Embryonic facial prominence (tissue), 1 donor: ENCODE results near the gene DUSP22.

Source experiments
- DNase-seq: peaks from one replicate; pipeline ENCODE4 v3.0.0-alpha.2; 2016; ENCODE audit errors: extremely low spot score

The DUSP22 gene

DNA sequence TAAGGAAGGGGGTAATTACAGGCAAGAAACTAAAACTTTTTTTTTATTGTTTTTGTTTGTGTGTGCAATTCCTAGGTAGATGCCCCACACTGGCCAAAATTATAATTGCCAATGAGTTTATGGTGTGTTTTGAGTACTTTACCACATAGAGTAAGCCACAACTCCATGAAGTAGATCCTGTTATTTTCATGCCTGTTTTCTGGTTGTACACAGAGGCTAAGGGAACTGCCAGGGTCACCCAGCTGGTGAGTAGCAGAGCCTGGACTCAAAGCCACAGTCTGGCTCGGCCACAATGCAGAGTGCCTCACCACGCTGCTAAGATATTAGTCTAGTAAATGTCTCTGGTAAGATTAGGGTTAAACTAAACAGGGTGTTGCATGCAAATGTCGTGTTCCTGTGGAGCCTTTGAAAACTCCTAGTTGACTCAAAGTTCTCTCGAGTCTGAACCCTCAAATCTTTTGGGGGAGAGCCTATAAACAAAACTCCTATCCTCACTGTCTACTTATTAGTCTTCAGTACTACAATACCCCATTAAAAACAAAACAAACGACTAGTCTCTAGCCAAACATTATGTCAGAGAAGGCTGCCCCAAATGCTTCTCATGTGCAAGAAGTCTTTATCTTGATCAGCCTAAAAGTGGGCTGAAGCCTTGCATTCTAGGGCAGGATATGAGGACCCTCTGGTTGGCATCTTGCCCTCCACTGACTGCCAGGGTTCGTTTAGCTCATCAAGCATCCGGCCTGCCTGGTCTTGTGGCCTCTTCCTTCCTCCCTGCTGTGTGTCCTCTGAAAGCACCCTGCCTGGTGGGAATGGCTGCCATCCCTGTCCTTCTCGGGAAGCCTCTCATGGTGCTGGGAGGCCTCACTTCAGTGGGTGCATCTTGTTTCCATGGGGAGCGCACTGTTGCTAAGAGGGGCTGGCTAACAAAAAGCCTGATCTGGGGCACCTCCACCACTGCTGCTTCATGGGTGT, 4.2 kb downstream of the DUSP22 start:
- no peak for DNase-seq

DNA sequence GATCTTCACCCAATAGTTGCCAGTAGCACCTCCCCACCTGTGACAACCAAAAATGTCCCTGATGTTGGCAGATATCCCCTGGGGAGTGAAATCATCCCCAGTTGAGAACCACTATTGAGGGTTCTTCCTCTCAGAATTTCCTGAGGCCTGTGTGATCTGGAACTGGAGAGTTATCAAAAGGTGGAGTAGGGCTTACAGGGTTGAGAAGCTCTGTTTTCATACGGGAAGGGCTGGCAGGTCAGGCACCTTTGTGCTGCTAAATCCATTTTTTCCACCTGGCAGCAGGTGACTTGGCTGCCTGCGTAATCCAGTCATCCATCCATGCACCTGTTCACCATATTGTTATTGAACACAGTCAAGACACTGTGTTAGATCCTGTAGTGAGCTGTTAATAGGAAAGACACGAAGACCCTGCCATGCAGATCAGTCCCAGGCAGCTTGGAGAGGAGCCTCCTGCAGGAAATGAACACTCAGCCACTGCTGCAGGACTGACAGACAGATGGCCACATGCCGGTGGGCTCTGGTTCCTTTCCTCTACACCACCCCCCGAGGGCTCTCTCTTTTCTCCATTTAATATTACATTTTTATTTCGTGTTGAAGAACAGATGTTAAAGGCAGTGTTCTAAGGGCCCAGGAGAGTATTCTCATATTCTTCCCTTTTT, 5.4 kb downstream of the DUSP22 start:
- no peak for DNase-seq

DNA sequence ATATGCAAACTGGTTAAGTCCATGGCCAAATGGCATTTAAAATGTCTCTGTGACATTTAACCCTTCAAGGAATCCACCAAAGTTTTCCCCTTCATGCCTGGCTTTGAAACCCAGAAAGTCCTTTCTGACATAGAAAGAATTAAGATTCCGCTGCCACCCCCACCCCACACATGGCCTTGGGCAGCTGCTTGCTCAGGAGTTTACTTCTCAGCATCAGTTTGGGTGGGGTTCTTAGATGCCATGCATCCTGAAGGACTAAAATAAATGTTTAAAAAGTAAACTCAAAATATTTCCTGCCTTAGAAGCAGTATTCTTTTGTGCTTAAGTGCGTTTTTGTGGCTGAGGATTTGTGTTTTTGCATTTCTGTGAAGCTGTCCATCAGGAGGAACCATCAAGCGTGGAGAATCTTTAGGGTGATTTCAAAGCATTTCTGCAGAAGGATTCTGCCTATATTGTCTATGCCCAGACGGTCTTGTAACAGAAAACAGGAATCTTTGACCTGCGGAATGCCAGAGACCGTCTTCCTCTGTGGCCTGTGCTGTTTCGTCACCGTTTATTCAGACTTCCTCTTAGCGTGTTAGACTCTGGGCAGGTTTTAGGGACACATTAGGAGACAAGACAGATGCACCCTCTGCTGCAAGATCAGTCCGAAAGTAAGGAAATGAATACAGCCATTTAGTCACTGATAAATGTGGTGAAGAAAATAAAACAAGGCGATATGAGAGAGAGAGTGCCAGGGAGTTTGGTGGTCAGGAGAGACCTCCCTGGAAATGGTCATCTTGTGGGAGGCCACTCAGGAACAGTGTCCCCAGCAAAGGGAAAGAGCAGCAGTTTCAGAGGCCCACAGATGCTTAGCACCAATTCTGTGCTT, 6.2 kb downstream of the DUSP22 start:
- DNase-seq = no peak

DNA sequence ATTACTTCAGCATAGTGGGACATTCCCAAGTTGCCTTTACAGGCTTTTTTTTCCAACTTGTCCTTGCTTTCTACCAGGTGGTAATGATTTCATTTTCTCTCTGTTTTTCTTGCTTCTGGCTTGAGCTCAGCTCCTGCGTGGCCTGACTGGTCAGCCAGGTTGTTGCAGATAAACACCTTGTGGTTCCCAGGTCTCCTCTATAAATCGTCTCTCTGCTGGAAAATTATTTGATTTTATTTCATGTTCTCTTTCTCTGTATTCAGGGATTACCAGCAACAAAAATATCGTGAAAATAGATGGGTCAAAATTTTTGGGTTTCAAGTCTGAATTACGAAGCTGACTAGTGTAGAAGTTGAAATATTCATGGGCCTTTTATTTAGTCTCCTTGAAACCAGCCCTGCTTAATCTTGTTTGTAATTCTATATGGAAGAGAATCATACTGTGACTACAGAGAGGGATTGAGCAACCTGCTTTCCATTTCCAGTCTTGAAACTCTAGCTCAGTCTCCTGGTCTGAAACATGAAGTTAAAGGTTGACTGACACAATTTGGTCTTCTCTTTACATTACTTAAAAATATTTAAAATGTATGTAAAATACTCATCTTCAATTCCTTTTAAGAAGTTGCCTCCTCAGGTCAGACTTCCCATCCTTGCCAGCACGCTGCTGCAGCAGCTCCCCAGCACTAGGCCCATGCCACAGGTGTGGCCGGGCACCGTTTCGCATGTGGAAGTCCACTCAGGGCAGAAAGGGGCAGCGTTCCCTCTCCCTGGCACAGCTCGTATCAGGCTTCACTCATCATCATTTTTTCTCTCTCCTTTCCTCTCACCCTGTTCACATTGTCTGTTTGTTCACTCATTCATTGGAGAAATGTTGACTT, 7.1 kb downstream of the DUSP22 start:
- DNase-seq = no peak

- DNase-seq = no peak
These were observed 7.7 kb downstream of the DUSP22 start for GRCh38 chr6:300026-300425.

GRCh38 chr6:300494-301198, 8.4 kb downstream of the DUSP22 start:
- no peak for DNase-seq

GRCh38 chr6:301526-301925, 9.2 kb downstream of the DUSP22 start:
- DNase-seq = no peak

- DNase-seq = no peak
These were observed 9.8 kb downstream of the DUSP22 start for GRCh38 chr6:301929-302705.

- no peak for DNase-seq
These were observed 10.5 kb downstream of the DUSP22 start for GRCh38 chr6:302760-303159.

- DNase-seq = no peak
These were observed 11.0 kb downstream of the DUSP22 start for GRCh38 chr6:303263-303662.

DNA sequence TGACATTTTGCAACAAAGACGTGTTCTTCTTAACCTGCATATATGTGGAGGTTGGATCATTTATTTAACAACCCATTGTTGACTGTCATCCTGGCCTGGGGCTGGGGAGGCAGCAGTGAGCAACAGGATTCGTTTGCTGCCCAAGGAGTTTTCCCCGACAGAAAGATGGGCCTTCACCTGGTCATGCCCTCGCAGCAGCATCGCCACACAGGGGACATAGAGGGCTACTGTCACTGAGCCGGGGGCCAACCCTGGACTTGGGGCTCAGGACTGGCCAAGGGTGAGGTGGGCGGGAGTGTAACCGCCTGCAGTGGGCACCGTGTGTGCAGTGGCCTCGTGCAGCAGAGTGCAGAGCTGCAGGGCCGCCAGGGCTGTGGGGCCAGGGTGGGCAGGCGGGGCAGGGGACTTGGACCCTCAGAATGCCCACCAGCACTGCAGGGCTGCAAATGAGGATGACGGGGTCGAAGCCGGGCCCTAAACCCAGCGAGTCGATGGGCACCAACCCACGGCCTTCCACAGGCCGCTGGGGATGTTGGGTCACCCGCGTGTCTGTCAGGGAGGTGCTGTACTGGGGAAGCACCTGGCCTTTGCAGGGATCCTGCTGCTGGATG, 11.8 kb downstream of the DUSP22 start:
- DNase-seq = no peak

DNA sequence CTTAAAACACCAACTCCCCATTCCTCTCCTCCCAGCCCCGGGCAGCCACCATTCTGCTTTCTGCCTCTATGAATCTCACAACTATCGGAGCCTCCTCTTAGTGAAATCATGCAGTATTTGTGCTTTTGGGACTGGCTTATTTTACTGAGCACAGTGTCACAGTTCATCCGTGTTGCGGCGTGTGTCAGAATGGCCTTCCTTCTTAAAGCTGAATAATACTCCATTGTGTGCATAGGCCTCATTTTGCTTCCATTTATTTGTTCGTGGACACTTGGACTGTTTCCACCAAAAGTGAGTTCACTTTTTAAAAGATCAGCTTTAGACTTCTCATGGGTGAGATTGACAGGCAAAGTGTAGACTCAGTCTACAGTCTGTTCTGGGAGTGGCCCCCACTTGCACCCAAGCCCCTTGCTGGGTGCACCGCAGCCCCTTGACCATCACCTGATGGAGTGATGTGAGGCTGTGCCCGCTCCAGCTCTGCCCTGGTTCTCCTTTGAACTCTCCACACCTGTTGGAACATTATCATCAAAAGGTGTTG, 12.6 kb downstream of the DUSP22 start:
- no peak for DNase-seq

- DNase-seq = no peak
These were observed 13.3 kb downstream of the DUSP22 start for GRCh38 chr6:305371-306206.

- no peak for DNase-seq
These were observed 14.4 kb downstream of the DUSP22 start for GRCh38 chr6:306641-307061.

- no peak for DNase-seq
These were observed 15.0 kb downstream of the DUSP22 start for GRCh38 chr6:307065-307814.

- no peak for DNase-seq
These were observed 15.6 kb downstream of the DUSP22 start for GRCh38 chr6:307874-308273.

GRCh38 chr6:308307-308706, 16.0 kb downstream of the DUSP22 start:
- DNase-seq = no peak
